ENCODE data around the gene CLCA4.

Gene CLCA4

GRCh38 chr1:86538775-86539174 lies 8.1 kb upstream of the CLCA4 start (continued):
- TF ChIP-seq TSHZ2 (CRISPR knock-in tag; IDR thresholded peaks at IDR 0.05), result no peak

GRCh38 chr1:86541859-86542258 lies 5.0 kb upstream of the CLCA4 start:
- TF ChIP-seq ZFP30 (CRISPR knock-in tag; IDR thresholded peaks at IDR 0.05), result no peak
- TF ChIP-seq ISL1 (CRISPR knock-in tag; IDR thresholded peaks at IDR 0.05), result peak; percentile 74
- TF ChIP-seq RARB (CRISPR knock-in tag; IDR thresholded peaks at IDR 0.05), result no peak
- TF ChIP-seq ZNF565 (CRISPR knock-in tag; conservative IDR thresholded peaks at IDR 0.05; ENCODE audit: low read depth), result no peak
- no peak for TF ChIP-seq ZNF8 (CRISPR knock-in tag; IDR thresholded peaks at IDR 0.05)
- no peak for TF ChIP-seq TSHZ2 (CRISPR knock-in tag; IDR thresholded peaks at IDR 0.05)
- no peak for TF ChIP-seq OSR1 (CRISPR knock-in tag; IDR thresholded peaks at IDR 0.05)
- no peak for TF ChIP-seq ARNTL (CRISPR knock-in tag; IDR thresholded peaks at IDR 0.05; ENCODE audit: borderline replicate concordance, low read depth)
- TF ChIP-seq ZFP3 (CRISPR knock-in tag; IDR thresholded peaks at IDR 0.05), result peak; percentile 89
- no peak for TF ChIP-seq ESRRG (CRISPR knock-in tag; IDR thresholded peaks at IDR 0.05)
- ATAC-seq, result no peak

GRCh38 chr1:86542631-86543030 lies 4.2 kb upstream of the CLCA4 start:
- no peak for ATAC-seq
- no peak for TF ChIP-seq CSRNP3 (CRISPR knock-in tag; IDR thresholded peaks at IDR 0.05)
- TF ChIP-seq TOX (CRISPR knock-in tag; IDR thresholded peaks at IDR 0.05; ENCODE audit: borderline replicate concordance), result no peak
- TF ChIP-seq ZFP3 (CRISPR knock-in tag; IDR thresholded peaks at IDR 0.05), result no peak
- no peak for TF ChIP-seq RARB (CRISPR knock-in tag; IDR thresholded peaks at IDR 0.05)
- no peak for TF ChIP-seq BACH2 (CRISPR knock-in tag; IDR thresholded peaks at IDR 0.05; ENCODE audit: borderline replicate concordance)
- TF ChIP-seq TSHZ2 (CRISPR knock-in tag; IDR thresholded peaks at IDR 0.05), result no peak
- TF ChIP-seq TCF4 (CRISPR knock-in tag; IDR thresholded peaks at IDR 0.05; ENCODE audit: borderline replicate concordance), result no peak
- no peak for TF ChIP-seq ZC3H10 (CRISPR knock-in tag; IDR thresholded peaks at IDR 0.05)
- no peak for TF ChIP-seq ZNF8 (CRISPR knock-in tag; IDR thresholded peaks at IDR 0.05)
- no peak for TF ChIP-seq SNAI2 (CRISPR knock-in tag; IDR thresholded peaks at IDR 0.05)
- no peak for TF ChIP-seq ZFP30 (CRISPR knock-in tag; IDR thresholded peaks at IDR 0.05)
- no peak for TF ChIP-seq CSDC2 (CRISPR knock-in tag; IDR thresholded peaks at IDR 0.05)
- TF ChIP-seq GLIS3 (CRISPR knock-in tag; IDR thresholded peaks at IDR 0.05), result no peak
- TF ChIP-seq PPARA (CRISPR knock-in tag; IDR thresholded peaks at IDR 0.05; ENCODE audit: borderline replicate concordance), result no peak

GRCh38 chr1:86548839-86549238 lies 2.0 kb downstream of the CLCA4 start:
- TF ChIP-seq GLIS3 (CRISPR knock-in tag; IDR thresholded peaks at IDR 0.05) (no peak), ESRRG (CRISPR knock-in tag; IDR thresholded peaks at IDR 0.05) (no peak), ZFP30 (CRISPR knock-in tag; IDR thresholded peaks at IDR 0.05) (no peak), ZC3H10 (CRISPR knock-in tag; IDR thresholded peaks at IDR 0.05) (no peak), ZFP3 (CRISPR knock-in tag; IDR thresholded peaks at IDR 0.05) (no peak), ZNF565 (CRISPR knock-in tag; conservative IDR thresholded peaks at IDR 0.05; ENCODE audit: low read depth) (no peak), POU6F1 (CRISPR knock-in tag; IDR thresholded peaks at IDR 0.05; ENCODE audit: borderline replicate concordance, low read depth) (no peak), ISL1 (CRISPR knock-in tag; IDR thresholded peaks at IDR 0.05) (no peak)
- ATAC-seq, result no peak

Measured in SK-N-SH treated with all-trans-retinoic acid at 6 μM for 48 hours (cell line).